RWPE2 (cell line): ENCODE results near the gene HNRNPA3.

Source experiments
- ATAC-seq: fragments of 200-7000 bp; cut with Tn5 transposase; 3 replicates; pipeline ENCODE4 v1.9.1; 2021; ENCODE audit warnings: low read depth
- DNase-seq: peaks from one replicate; pipeline ENCODE4 v3.0.0-alpha.2; 2020; ENCODE audit warnings: low spot score
- H3K27ac ChIP-seq: fragments of 450-650 bp; 2 replicates; pipeline ENCODE4 v1.5.1; 2017; ENCODE audit warnings: mild to moderate bottlenecking; ENCODE audit not compliant: poor library complexity, severe bottlenecking
- H3K27me3 ChIP-seq: fragments of 250-450 bp; sonication (Bioruptor Pico); 2 replicates; pipeline ENCODE4 v1.5.1; 2021; ENCODE audit warnings: mild to moderate bottlenecking, moderate library complexity; ENCODE audit not compliant: insufficient read depth, poor library complexity, severe bottlenecking
- H3K36me3 ChIP-seq: fragments of 250-450 bp; sonication (Bioruptor Pico); 2 replicates; pipeline ENCODE4 v1.5.1; 2020; ENCODE audit warnings: low read depth, mild to moderate bottlenecking, moderate library complexity
- H3K4me1 ChIP-seq: fragments of 250-450 bp; sonication (Bioruptor Pico); 2 replicates; pipeline ENCODE4 v1.5.1; 2021; ENCODE audit warnings: mild to moderate bottlenecking, moderate library complexity; ENCODE audit not compliant: insufficient read depth, poor library complexity, severe bottlenecking
- H3K4me3 ChIP-seq: fragments of 250-450 bp; sonication (Bioruptor Pico); 2 replicates; pipeline ENCODE4 v1.5.1; 2021; ENCODE audit warnings: mild to moderate bottlenecking, moderate library complexity; ENCODE audit not compliant: severe bottlenecking
- H3K9me3 ChIP-seq: fragments of 250-450 bp; sonication (Bioruptor Pico); 2 replicates; pipeline ENCODE4 v1.5.1; 2021; ENCODE audit warnings: mild to moderate bottlenecking, moderate library complexity; ENCODE audit not compliant: severe bottlenecking
- TF ChIP-seq, protein P1 (sequence below): fragments of 450-650 bp; IDR thresholded peaks from one replicate; pipeline ENCODE4 v1.5.1; 2017; ENCODE audit warnings: mild to moderate bottlenecking, moderate library complexity; ENCODE audit not compliant: poor library complexity, severe bottlenecking

HNRNPA3 gene

DNA sequence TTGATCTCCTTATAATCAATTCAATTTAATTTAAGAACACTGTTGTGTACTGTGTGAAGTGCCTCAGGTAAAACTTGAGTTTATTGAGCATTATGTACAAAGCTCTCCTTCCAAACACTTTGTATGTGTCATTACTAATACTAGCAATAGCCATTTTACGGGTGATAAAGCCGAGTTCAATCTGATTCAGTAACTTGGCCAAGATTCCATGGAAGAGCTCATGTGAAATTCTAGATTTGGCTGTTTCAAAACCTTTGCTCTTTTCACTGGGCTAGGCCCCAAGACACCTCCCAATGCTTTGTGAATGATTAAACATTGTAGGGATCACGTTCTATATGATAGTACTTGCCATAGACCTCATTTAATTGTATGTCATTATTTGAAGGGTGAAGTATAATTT lies 60.8 kb downstream of the HNRNPA3 start:
- H3K4me3 ChIP-seq, result no peak overlapping the region
- H3K4me1 ChIP-seq, result peaks cover 25% of the 10 kb centered on the region
- no peaks in the 10 kb centered on the region for H3K36me3 ChIP-seq
- H3K27me3 ChIP-seq, result no peaks in the 10 kb centered on the region
- DNase-seq (no peak), ATAC-seq (no peak; the same call in 2 of the 3 replicates)
- H3K9me3 ChIP-seq, result no peaks in the 10 kb centered on the region
- TF ChIP-seq, protein P1, sequence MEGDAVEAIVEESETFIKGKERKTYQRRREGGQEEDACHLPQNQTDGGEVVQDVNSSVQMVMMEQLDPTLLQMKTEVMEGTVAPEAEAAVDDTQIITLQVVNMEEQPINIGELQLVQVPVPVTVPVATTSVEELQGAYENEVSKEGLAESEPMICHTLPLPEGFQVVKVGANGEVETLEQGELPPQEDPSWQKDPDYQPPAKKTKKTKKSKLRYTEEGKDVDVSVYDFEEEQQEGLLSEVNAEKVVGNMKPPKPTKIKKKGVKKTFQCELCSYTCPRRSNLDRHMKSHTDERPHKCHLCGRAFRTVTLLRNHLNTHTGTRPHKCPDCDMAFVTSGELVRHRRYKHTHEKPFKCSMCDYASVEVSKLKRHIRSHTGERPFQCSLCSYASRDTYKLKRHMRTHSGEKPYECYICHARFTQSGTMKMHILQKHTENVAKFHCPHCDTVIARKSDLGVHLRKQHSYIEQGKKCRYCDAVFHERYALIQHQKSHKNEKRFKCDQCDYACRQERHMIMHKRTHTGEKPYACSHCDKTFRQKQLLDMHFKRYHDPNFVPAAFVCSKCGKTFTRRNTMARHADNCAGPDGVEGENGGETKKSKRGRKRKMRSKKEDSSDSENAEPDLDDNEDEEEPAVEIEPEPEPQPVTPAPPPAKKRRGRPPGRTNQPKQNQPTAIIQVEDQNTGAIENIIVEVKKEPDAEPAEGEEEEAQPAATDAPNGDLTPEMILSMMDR, result no peak
- H3K27ac ChIP-seq, result no peak overlapping the region
